SK-N-SH (cell line): ENCODE measurements around the gene C1QTNF4. TPM values are rescaled to one million over a fixed set of nuclear protein-coding genes. Genes with fewer than 3 reads are reported as not detected.

Source experiments
- CTCF ChIA-PET: fragments of 300-600, 350-600 bp; formaldehyde crosslinking; extraction: SDS; loops from one replicate; lab custom pipeline; 2021; lab: Yijun Ruan, JAX
- POLR2A ChIA-PET: fragments of 350-600 bp; sonication (Branson Sonifier 250); formaldehyde crosslinking; extraction: SDS; loops from one replicate; lab custom pipeline; 2020; ENCODE audit warnings: antibody characterized with exemption, inconsistent platforms; lab: Yijun Ruan, JAX
- DNase-seq: peaks from one replicate; pipeline ENCODE4 v3.0.0; 2012
- H2AFZ ChIP-seq: fragments of 200-600 bp; sonication (generic); 2 replicates; pipeline ENCODE4 v1.8.1; 2016; ENCODE audit warnings: antibody characterized with exemption, mild to moderate bottlenecking, low read depth
- H3F3A ChIP-seq: fragments of 200-600 bp; sonication (generic); replicated peaks from 2 replicates; pipeline ENCODE3; 2016; ENCODE audit warnings: antibody characterized with exemption, mild to moderate bottlenecking; ENCODE audit not compliant: insufficient read depth
- H3K27ac ChIP-seq, 2 experiments: fragments of 200-500 bp in 1 of 2; fragments of 200-600 bp in 1 of 2; sonication (Bioruptor generic) in 1 of 2; sonication (generic), shearing (Covaris generic) in 1 of 2; 2 replicates each; pipeline versions ENCODE4 v1.5.1 to v1.6.1; 2014 to 2016; ENCODE audit warnings: low read depth in 2 of 2, inconsistent platforms in 1 of 2, low read length in 1 of 2, mild to moderate bottlenecking in 1 of 2, mixed read lengths in 1 of 2
- H3K27me3 ChIP-seq: fragments of 200-600 bp; sonication (generic), shearing (Covaris generic); 2 replicates; pipeline ENCODE4 v1.6.1; 2016; ENCODE audit warnings: mixed run types; ENCODE audit not compliant: insufficient read depth
- H3K36me3 ChIP-seq, 2 experiments: fragments of 200-500 bp in 1 of 2; fragments of 200-600 bp in 1 of 2; sonication (Bioruptor generic) in 1 of 2; sonication (generic) in 1 of 2; replicated peaks in 1 of 2; 2 replicates each; pipeline versions ENCODE3 to v1.5.1; 2014 to 2016; ENCODE audit warnings: low read length in 1 of 2, mild to moderate bottlenecking in 1 of 2; ENCODE audit not compliant: insufficient read depth in 2 of 2, control insufficient read depth in 1 of 2
- H3K4me1 ChIP-seq, 2 experiments: fragments of 200-500 bp in 1 of 2; fragments of 200-600 bp in 1 of 2; sonication (Bioruptor generic) in 1 of 2; sonication (generic), shearing (Covaris generic) in 1 of 2; 2 replicates each; pipeline versions ENCODE4 v1.5.1 to v1.6.1; 2014 to 2016; ENCODE audit warnings: low read depth in 1 of 2, low read length in 1 of 2, mixed run types in 1 of 2; ENCODE audit not compliant: insufficient read depth in 2 of 2, control insufficient read depth in 1 of 2
- H3K4me2 ChIP-seq: fragments of 200-600 bp; sonication (generic), shearing (Covaris generic); 2 replicates; pipeline ENCODE4 v1.6.1; 2017; ENCODE audit warnings: mixed run types
- H3K4me3 ChIP-seq, 2 experiments: fragments of 200-500 bp in 1 of 2; fragments of 200-600 bp in 1 of 2; sonication (Bioruptor generic) in 1 of 2; sonication (generic), shearing (Covaris generic) in 1 of 2; 2 replicates each; pipeline versions ENCODE4 v1.5.1 to v1.8.1; 2014 to 2016; ENCODE audit warnings: low read depth in 2 of 2, inconsistent platforms in 1 of 2, low read length in 1 of 2, mild to moderate bottlenecking in 1 of 2, mixed read lengths in 1 of 2, moderate library complexity in 1 of 2
- H3K79me2 ChIP-seq: fragments of 200-600 bp; sonication (generic); 2 replicates; pipeline ENCODE4 v1.8.1; 2017; ENCODE audit warnings: mild to moderate bottlenecking; ENCODE audit not compliant: insufficient read depth
- H3K9ac ChIP-seq: fragments of 200-600 bp; sonication (generic); 2 replicates; pipeline ENCODE4 v1.6.1; 2017; ENCODE audit warnings: mixed run types
- H3K9me2 ChIP-seq: fragments of 200-600 bp; sonication (generic); 2 replicates; pipeline ENCODE4 v1.6.1; 2017; ENCODE audit warnings: mixed run types
- H3K9me3 ChIP-seq: fragments of 200-600 bp; sonication (generic); 2 replicates; pipeline ENCODE4 v1.6.1; 2017; ENCODE audit warnings: mixed run types, mild to moderate bottlenecking, moderate library complexity
- H4K20me1 ChIP-seq: fragments of 200-600 bp; sonication (generic); 2 replicates; pipeline ENCODE4 v1.6.1; 2017; ENCODE audit warnings: mild to moderate bottlenecking, mixed run types; ENCODE audit not compliant: insufficient read depth
- CTCF ChIP-seq: fragments of 200-600 bp; sonication (generic); IDR thresholded peaks from 2 replicates; pipeline ENCODE4 v1.6.1; 2017; ENCODE audit warnings: antibody characterized with exemption, mild to moderate bottlenecking, moderate library complexity
- ELF1 ChIP-seq: IDR thresholded peaks from 2 replicates; pipeline ENCODE4 v1.4.0; 2012
- EP300 ChIP-seq, 2 experiments: IDR thresholded peaks; 2 replicates each; pipeline versions ENCODE4 v1.4.0 to v1.6.1; 2012; ENCODE audit warnings: borderline replicate concordance in 1 of 2, low read depth in 1 of 2, low read length in 1 of 2
- EZH2phosphoT487 ChIP-seq: fragments of 200-600 bp; sonication (generic); IDR thresholded peaks from 2 replicates; pipeline ENCODE4 v1.6.1; 2017; ENCODE audit warnings: low read depth, mixed run types, mild to moderate bottlenecking, antibody characterized with exemption, moderate library complexity, borderline replicate concordance
- FOSL2 ChIP-seq: IDR thresholded peaks from 2 replicates; pipeline ENCODE4 v1.4.0; 2012; ENCODE audit warnings: low read depth, mild to moderate bottlenecking, moderate library complexity, borderline replicate concordance
- FOXJ3 ChIP-seq: sonication (generic); formaldehyde crosslinking; IDR thresholded peaks from 2 replicates; pipeline ENCODE4 v1.5.1; 2020; ENCODE audit warnings: mild to moderate bottlenecking, missing genetic modification reagents
- FOXM1 ChIP-seq: IDR thresholded peaks from 2 replicates; pipeline ENCODE4 v1.4.0; 2012; ENCODE audit warnings: low read depth, mild to moderate bottlenecking
- MXI1 ChIP-seq: IDR thresholded peaks from 2 replicates; pipeline ENCODE4 v1.6.1; 2012; ENCODE audit warnings: mild to moderate bottlenecking, low read depth, low read length, improper control_type of control experiment
- NFIC ChIP-seq: IDR thresholded peaks from 2 replicates; pipeline ENCODE4 v1.4.0; 2012; ENCODE audit warnings: borderline replicate concordance
- NRF1 ChIP-seq: IDR thresholded peaks from 2 replicates; pipeline ENCODE4 v1.6.1; 2012; ENCODE audit warnings: low read depth, mild to moderate bottlenecking, low read length
- POLR2AphosphoS5 ChIP-seq: IDR thresholded peaks from 2 replicates; pipeline ENCODE4 v1.6.1; 2012; ENCODE audit warnings: low read depth, low read length
- RAD21 ChIP-seq: IDR thresholded peaks from 2 replicates; pipeline ENCODE4 v1.6.1; 2012; ENCODE audit warnings: mild to moderate bottlenecking, low read length
- RXRA ChIP-seq: IDR thresholded peaks from 2 replicates; pipeline ENCODE4 v1.4.0; 2012; ENCODE audit warnings: low read depth, mild to moderate bottlenecking, borderline replicate concordance
- SIN3A ChIP-seq: IDR thresholded peaks from 2 replicates; pipeline ENCODE4 v1.6.1; 2012; ENCODE audit warnings: low read depth, mild to moderate bottlenecking, low read length, moderate library complexity, borderline replicate concordance
- TCF12 ChIP-seq: IDR thresholded peaks from 2 replicates; pipeline ENCODE4 v1.4.0; 2012
- USF1 ChIP-seq: IDR thresholded peaks from 2 replicates; pipeline ENCODE4 v1.4.0; 2012; ENCODE audit warnings: low read depth, borderline replicate concordance
- YY1 ChIP-seq: IDR thresholded peaks from 2 replicates; pipeline ENCODE4 v1.4.0; 2012; ENCODE audit warnings: low read depth, mild to moderate bottlenecking
- ZBTB33 ChIP-seq: IDR thresholded peaks from 2 replicates; pipeline ENCODE4 v1.4.0; 2012; ENCODE audit warnings: low read depth, borderline replicate concordance
- WGBS: methylation state at CpG from one replicate; pipeline ENCODE4 v1.1.6; 2017; ENCODE audit warnings: low lambda C conversion rate; 5-methylcytosine and 5-hydroxymethylcytosine counted together
- polyA plus RNA-seq, 3 experiments: library from polyadenylated mRNA; depleted of rRNA; stranded (reverse); fragments of >200 nt; gene quantifications; 2 replicates each; pipeline ENCODE4 v1.2.3, GENCODE V29; 2012

Gene C1QTNF4
- polyA plus RNA-seq, 1 of the 3 experiments (the other 2 are of a cell fraction), result 0.08 TPM

- TF ChIP-seq CTCF, result no peak
- no peak for TF ChIP-seq RAD21
- no peak for TF ChIP-seq EZH2phosphoT487
- no peak for TF ChIP-seq ELF1
- TF ChIP-seq NFIC, result no peak
- TF ChIP-seq FOXJ3 (CRISPR knock-in tag), result no peak
These were observed 21.0 kb upstream of the C1QTNF4 start (continued) for GRCh38 chr11:47615249-47615648.

GRCh38 chr11:47611348-47611794 lies 17.2 kb upstream of the C1QTNF4 start:
- H3K79me2 ChIP-seq, result no peaks in the 10 kb centered on the region
- no peaks in the 10 kb centered on the region for H4K20me1 ChIP-seq
- H3K4me1 ChIP-seq, result peaks cover 10 to 18% of the 10 kb centered on the region in 2 experiments; a peak in 1 of 4 replicates
- no peak overlapping the region for H3K9ac ChIP-seq
- ChIA-PET POLR2A (no interaction called here), CTCF (no interaction called here)
- H3K9me3 ChIP-seq, result no peaks in the 10 kb centered on the region
- 98% methylated on average over 6 of the region's 6 CpGs for WGBS
- peaks cover 0 to under 1% of the 10 kb centered on the region in 2 experiments for H3K36me3 ChIP-seq
- H2AFZ ChIP-seq, result no peak overlapping the region
- no peak overlapping the region for H3K4me3 ChIP-seq
- no peak for DNase-seq
- H3K27ac ChIP-seq, result no peak overlapping the region
- peaks cover 5% of the 10 kb centered on the region for H3F3A ChIP-seq
- no peak overlapping the region for H3K4me2 ChIP-seq
- no peaks in the 10 kb centered on the region for H3K27me3 ChIP-seq
- TF ChIP-seq EZH2phosphoT487, result no peak
- TF ChIP-seq TCF12, result no peak
- TF ChIP-seq ZBTB33, result no peak
- no peak for TF ChIP-seq POLR2AphosphoS5
- no peak for TF ChIP-seq YY1
- no peak for TF ChIP-seq EP300 (IDR thresholded peaks at IDR 0.05; ENCODE audit: borderline replicate concordance in 1 of 2, low read depth in 1 of 2, low read length in 1 of 2)
- no peak for TF ChIP-seq CTCF
- no peak for TF ChIP-seq FOXM1
- no peak for TF ChIP-seq MXI1
- TF ChIP-seq RXRA, result no peak
- no peak for TF ChIP-seq FOSL2
- TF ChIP-seq USF1, result no peak
- TF ChIP-seq FOXJ3 (CRISPR knock-in tag), result no peak
- TF ChIP-seq SIN3A, result no peak
- TF ChIP-seq NRF1, result no peak
- no peak for TF ChIP-seq NFIC
- H3K9me2 ChIP-seq, result no peaks in the 10 kb centered on the region
